ENCODE measurements around the gene MGMT.

MGMT gene

GRCh38 chr10:129470103-129470851 lies 3.2 kb downstream of the MGMT start:
- no peak for ATAC-seq
- Mint-ChIP-seq H3K27ac (peak overlapping the region; percentile 1), H3K9me3 (no peaks in the 10 kb centered on the region), H3K36me3 (peaks cover 28% of the 10 kb centered on the region), H3K27me3 (no peaks in the 10 kb centered on the region), H3K4me3 (no peak overlapping the region), H3K4me1 (peaks cover 64% of the 10 kb centered on the region)

- ATAC-seq: no peak
- H3K4me3 Mint-ChIP-seq: no peak overlapping the region
- H3K4me1 Mint-ChIP-seq: peaks cover 70% of the 10 kb centered on the region
- no peaks in the 10 kb centered on the region for H3K9me3 Mint-ChIP-seq
- H3K27me3 Mint-ChIP-seq: no peaks in the 10 kb centered on the region
- peak overlapping the region; percentile 1 for H3K27ac Mint-ChIP-seq
- H3K36me3 Mint-ChIP-seq: peaks cover 33% of the 10 kb centered on the region
Measured at GRCh38 chr10:129471447-129472175, 4.6 kb downstream of the MGMT start.

GRCh38 chr10:129472696-129473555 lies 5.9 kb downstream of the MGMT start:
- Mint-ChIP-seq H3K27ac (peak overlapping the region; percentile 97), H3K27me3 (no peaks in the 10 kb centered on the region), H3K4me3 (peak overlapping the region; percentile 54), H3K9me3 (no peaks in the 10 kb centered on the region), H3K36me3 (peaks cover 37% of the 10 kb centered on the region), H3K4me1 (peaks cover 72% of the 10 kb centered on the region)
- ATAC-seq: peak; percentile 91

GRCh38 chr10:129474642-129475041 lies 7.6 kb downstream of the MGMT start:
- Mint-ChIP-seq H3K36me3 (peaks cover 44% of the 10 kb centered on the region), H3K27me3 (no peaks in the 10 kb centered on the region), H3K9me3 (no peaks in the 10 kb centered on the region), H3K4me1 (peaks cover 62% of the 10 kb centered on the region), H3K4me3 (peak overlapping the region; percentile 58), H3K27ac (peak overlapping the region; percentile 97)
- no peak for ATAC-seq

GRCh38 chr10:129476431-129476830 lies 9.4 kb downstream of the MGMT start:
- peaks cover 48% of the 10 kb centered on the region for H3K4me1 Mint-ChIP-seq
- peak overlapping the region; percentile 97 for H3K27ac Mint-ChIP-seq
- H3K9me3 Mint-ChIP-seq: peaks cover 4% of the 10 kb centered on the region
- no peak overlapping the region for H3K4me3 Mint-ChIP-seq
- peaks cover 53% of the 10 kb centered on the region for H3K36me3 Mint-ChIP-seq
- H3K27me3 Mint-ChIP-seq: no peaks in the 10 kb centered on the region
- ATAC-seq: no peak

- no peak for ATAC-seq
- no peaks in the 10 kb centered on the region for H3K27me3 Mint-ChIP-seq
- H3K4me3 Mint-ChIP-seq: no peak overlapping the region
- H3K27ac Mint-ChIP-seq: no peak overlapping the region
- peaks cover 8% of the 10 kb centered on the region for H3K9me3 Mint-ChIP-seq
- peaks cover 54% of the 10 kb centered on the region for H3K36me3 Mint-ChIP-seq
- peaks cover 48% of the 10 kb centered on the region for H3K4me1 Mint-ChIP-seq
Measured at GRCh38 chr10:129477051-129477450, 10.0 kb downstream of the MGMT start.

- Mint-ChIP-seq H3K4me3 (no peak overlapping the region), H3K27me3 (no peaks in the 10 kb centered on the region), H3K36me3 (peaks cover 71% of the 10 kb centered on the region), H3K4me1 (peaks cover 15% of the 10 kb centered on the region), H3K27ac (no peak overlapping the region), H3K9me3 (peaks cover 29% of the 10 kb centered on the region)
- no peak for ATAC-seq
Measured at GRCh38 chr10:129481641-129482040, 14.6 kb downstream of the MGMT start.

- Mint-ChIP-seq H3K9me3 (peaks cover 29% of the 10 kb centered on the region), H3K4me3 (no peak overlapping the region), H3K27me3 (no peaks in the 10 kb centered on the region), H3K4me1 (peaks cover 14% of the 10 kb centered on the region), H3K36me3 (peaks cover 81% of the 10 kb centered on the region), H3K27ac (no peak overlapping the region)
- ATAC-seq: no peak
Measured at GRCh38 chr10:129483430-129484010, 16.5 kb downstream of the MGMT start.

GRCh38 chr10:129486805-129487204 lies 19.8 kb downstream of the MGMT start:
- ATAC-seq: no peak
- Mint-ChIP-seq H3K36me3 (peaks cover 86% of the 10 kb centered on the region), H3K27ac (no peak overlapping the region), H3K27me3 (no peaks in the 10 kb centered on the region), H3K9me3 (peaks cover 37% of the 10 kb centered on the region), H3K4me3 (no peak overlapping the region), H3K4me1 (peaks cover 14% of the 10 kb centered on the region)

GRCh38 chr10:129491123-129491734 lies 24.2 kb downstream of the MGMT start:
- no peak overlapping the region for H3K4me3 Mint-ChIP-seq
- H3K27me3 Mint-ChIP-seq: no peaks in the 10 kb centered on the region
- peaks cover 20% of the 10 kb centered on the region for H3K4me1 Mint-ChIP-seq
- H3K27ac Mint-ChIP-seq: no peak overlapping the region
- peaks cover 72% of the 10 kb centered on the region for H3K36me3 Mint-ChIP-seq
- H3K9me3 Mint-ChIP-seq: peaks cover 22% of the 10 kb centered on the region
- ATAC-seq: no peak

- Mint-ChIP-seq H3K27ac (no peak overlapping the region), H3K4me1 (peaks cover 25% of the 10 kb centered on the region), H3K9me3 (peaks cover 25% of the 10 kb centered on the region), H3K27me3 (no peaks in the 10 kb centered on the region), H3K36me3 (peaks cover 74% of the 10 kb centered on the region), H3K4me3 (no peak overlapping the region)
- ATAC-seq: no peak
Measured at GRCh38 chr10:129494176-129494575, 27.1 kb downstream of the MGMT start.

- no peak overlapping the region for H3K4me3 Mint-ChIP-seq
- H3K4me1 Mint-ChIP-seq: peaks cover 25% of the 10 kb centered on the region
- H3K9me3 Mint-ChIP-seq: peaks cover 22% of the 10 kb centered on the region
- H3K36me3 Mint-ChIP-seq: peaks cover 68% of the 10 kb centered on the region
- H3K27ac Mint-ChIP-seq: no peak overlapping the region
- no peak for ATAC-seq
- no peaks in the 10 kb centered on the region for H3K27me3 Mint-ChIP-seq
Measured at GRCh38 chr10:129494740-129495139, 27.7 kb downstream of the MGMT start.

GRCh38 chr10:129495256-129495655 lies 28.2 kb downstream of the MGMT start:
- Mint-ChIP-seq H3K4me1 (peaks cover 25% of the 10 kb centered on the region), H3K27me3 (no peaks in the 10 kb centered on the region), H3K9me3 (peaks cover 22% of the 10 kb centered on the region), H3K27ac (no peak overlapping the region), H3K36me3 (peaks cover 65% of the 10 kb centered on the region), H3K4me3 (no peak overlapping the region)
- no peak for ATAC-seq

- Mint-ChIP-seq H3K27me3 (no peaks in the 10 kb centered on the region), H3K36me3 (peaks cover 62% of the 10 kb centered on the region), H3K9me3 (peaks cover 20% of the 10 kb centered on the region), H3K27ac (no peak overlapping the region), H3K4me3 (no peak overlapping the region), H3K4me1 (peaks cover 28% of the 10 kb centered on the region)
- no peak for ATAC-seq
Measured at GRCh38 chr10:129495698-129496097, 28.7 kb downstream of the MGMT start.

All from stimulated activated memory B cell treated with anti-CD40 and anti-IgM and Interleukin-4, amounts not matched to agents 10 μg/mL and 1 μg/mL and 100 μg/mL, for 72 hours (primary cell).